Mesenchymal stem cell (in vitro differentiated cells and primary cell): ENCODE measurements around the gene SLC13A4.
"Not testable (repeated sequence)": the region's sequence is repeated elsewhere in the genome, so short reads cannot be mapped to it uniquely, and the experiment has no call there.

Experiments
- DNase-seq: peaks from one replicate; pipeline ENCODE4 v3.0.0-alpha.2; 2013
- H2AFZ ChIP-seq: one replicate; pipeline ENCODE4 v1.6.1; 2013; ENCODE audit warnings: low read depth, mild to moderate bottlenecking, control low read depth, inconsistent platforms, low read length, moderate library complexity
- H2AK5ac ChIP-seq: 2 replicates; pipeline ENCODE4 v1.6.1; 2013; ENCODE audit warnings: low read length, moderate library complexity, mild to moderate bottlenecking, inconsistent platforms; ENCODE audit not compliant: severe bottlenecking
- H2BK120ac ChIP-seq: one replicate; pipeline ENCODE4 v1.6.1; 2013; ENCODE audit warnings: low read depth, mild to moderate bottlenecking, inconsistent platforms, low read length, moderate library complexity
- H2BK12ac ChIP-seq, 2 experiments: one replicate each; pipeline ENCODE4 v1.6.1; 2013; ENCODE audit warnings: inconsistent platforms in 2 of 2, low read length in 2 of 2, mild to moderate bottlenecking in 2 of 2, moderate library complexity in 2 of 2, control low read depth in 1 of 2
- H2BK15ac ChIP-seq: one replicate; pipeline ENCODE4 v1.6.1; 2013; ENCODE audit warnings: mild to moderate bottlenecking, low read depth, inconsistent platforms; ENCODE audit not compliant: poor library complexity, severe bottlenecking
- H2BK5ac ChIP-seq: 2 replicates; pipeline ENCODE4 v1.6.1; 2013; ENCODE audit warnings: low read depth, mild to moderate bottlenecking, low read length, control low read depth, inconsistent platforms; ENCODE audit not compliant: poor library complexity, severe bottlenecking
- H3K14ac ChIP-seq, 2 experiments: one replicate each; pipeline ENCODE4 v1.6.1; 2013; ENCODE audit warnings: inconsistent platforms in 2 of 2, low read length in 2 of 2, control low read depth in 1 of 2, mild to moderate bottlenecking in 1 of 2, moderate library complexity in 1 of 2
- H3K18ac ChIP-seq, 2 experiments: one replicate each; pipeline ENCODE4 v1.6.1; 2013; ENCODE audit warnings: inconsistent platforms in 2 of 2, low read length in 2 of 2, control low read depth in 1 of 2, low read depth in 1 of 2, mild to moderate bottlenecking in 1 of 2
- H3K23ac ChIP-seq, 2 experiments: one replicate each; pipeline ENCODE4 v1.6.1; 2013; ENCODE audit warnings: inconsistent platforms in 2 of 2, low read length in 2 of 2, mild to moderate bottlenecking in 2 of 2, moderate library complexity in 2 of 2, control low read depth in 1 of 2
- H3K27ac ChIP-seq: 2 replicates; pipeline ENCODE4 v1.5.1; 2013; ENCODE audit warnings: mild to moderate bottlenecking, moderate library complexity, low read length, control low read depth, inconsistent platforms; ENCODE audit not compliant: poor library complexity, severe bottlenecking
- H3K27me3 ChIP-seq, 2 experiments: 2 replicates each; pipeline versions ENCODE4 v1.6.1 to v1.7.0; 2013; ENCODE audit warnings: low read length in 2 of 2, mild to moderate bottlenecking in 2 of 2, moderate library complexity in 2 of 2, control low read depth in 1 of 2, inconsistent platforms in 1 of 2; ENCODE audit not compliant: control insufficient read depth in 1 of 2, insufficient read depth in 1 of 2
- H3K36me3 ChIP-seq, 2 experiments: 2 replicates each; pipeline versions ENCODE4 v1.6.1 to v1.7.0; 2013; ENCODE audit warnings: low read length in 2 of 2, control low read depth in 1 of 2, inconsistent platforms in 1 of 2, low read depth in 1 of 2, mild to moderate bottlenecking in 1 of 2; ENCODE audit not compliant: insufficient read depth in 2 of 2, control insufficient read depth in 1 of 2
- H3K4ac ChIP-seq, 2 experiments: one replicate each; pipeline ENCODE4 v1.6.1; 2013; ENCODE audit warnings: inconsistent platforms in 2 of 2, low read length in 2 of 2, mild to moderate bottlenecking in 2 of 2, moderate library complexity in 2 of 2, control low read depth in 1 of 2, low read depth in 1 of 2
- H3K4me1 ChIP-seq: 2 replicates; pipeline ENCODE4 v1.6.1; 2013; ENCODE audit warnings: low read depth, low read length, control low read depth; ENCODE audit not compliant: control insufficient read depth, insufficient read depth
- H3K4me2 ChIP-seq: 2 replicates; pipeline ENCODE4 v1.6.1; 2013; ENCODE audit warnings: low read length, mild to moderate bottlenecking, inconsistent platforms; ENCODE audit not compliant: poor library complexity, severe bottlenecking
- H3K4me3 ChIP-seq, 2 experiments: 2 replicates each; pipeline versions ENCODE4 v1.5.1 to v1.7.0; 2013; ENCODE audit warnings: low read length in 2 of 2, mild to moderate bottlenecking in 2 of 2, control low read depth in 1 of 2, low read depth in 1 of 2; ENCODE audit not compliant: insufficient read depth in 1 of 2
- H3K79me1 ChIP-seq: replicated peaks from 2 replicates; pipeline ENCODE4 v1.6.1; 2013; ENCODE audit warnings: mild to moderate bottlenecking, control low read depth, low read length, inconsistent platforms; ENCODE audit not compliant: poor library complexity, severe bottlenecking
- H3K9ac ChIP-seq: 2 replicates; pipeline ENCODE4 v1.7.0; 2013; ENCODE audit warnings: mild to moderate bottlenecking, low read length, moderate library complexity
- H3K9me3 ChIP-seq: 2 replicates; pipeline ENCODE4 v1.7.0; 2013; ENCODE audit warnings: mild to moderate bottlenecking, low read length; ENCODE audit not compliant: control insufficient read depth
- H4K8ac ChIP-seq: one replicate; pipeline ENCODE4 v1.6.1; 2013; ENCODE audit warnings: inconsistent platforms, mild to moderate bottlenecking, low read length, moderate library complexity
- H4K91ac ChIP-seq: one replicate; pipeline ENCODE4 v1.6.1; 2013; ENCODE audit warnings: mild to moderate bottlenecking, low read length, inconsistent platforms
- WGBS: methylation state at CpG from one replicate; pipeline ENCODE4 v1.1.7; 2013; ENCODE audit warnings: mixed read lengths; 5-methylcytosine and 5-hydroxymethylcytosine counted together

Gene SLC13A4

DNA sequence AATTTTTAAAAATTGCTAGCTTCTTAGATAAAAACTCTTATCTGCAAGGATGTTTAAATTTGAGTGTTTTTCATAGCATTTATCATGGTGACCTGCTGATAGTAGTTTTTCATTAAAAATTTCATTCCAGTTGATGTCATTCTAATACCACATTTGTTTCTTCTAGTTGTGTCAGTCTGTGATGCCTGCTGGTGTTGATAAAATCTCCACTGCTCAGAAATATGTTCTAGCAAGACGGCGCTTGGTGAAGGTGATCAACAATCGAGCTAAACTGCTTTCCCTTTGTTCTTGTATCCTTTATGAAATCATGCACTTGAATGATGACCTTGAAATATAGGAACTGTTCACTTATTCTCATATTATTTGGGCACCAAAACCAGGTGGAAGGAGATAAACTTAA, 83.3 kb downstream of the SLC13A4 start:
- Histone ChIP-seq H3K4me2 (no peak overlapping the region), H2AFZ (no peak overlapping the region), H2AK5ac (no peak overlapping the region), H2BK120ac (no peak overlapping the region), H3K4me1 (peaks cover 3% of the 10 kb centered on the region), H4K91ac (no peak overlapping the region), H3K27me3 (no peaks in the 10 kb centered on the region), H3K36me3 (peaks cover 13 to 80% of the 10 kb centered on the region in 2 experiments), H3K23ac (no peak overlapping the region), H3K18ac (no peak overlapping the region), H3K79me1 (no peaks in the 10 kb centered on the region), H3K14ac (no peak overlapping the region), H3K27ac (no peak overlapping the region), H3K9me3 (no peaks in the 10 kb centered on the region), H4K8ac (no peak overlapping the region), H3K4ac (no peak overlapping the region), H3K9ac (no peak overlapping the region), H2BK12ac (no peak overlapping the region), H2BK15ac (no peak overlapping the region), H3K4me3 (no peak overlapping the region), H2BK5ac (no peak overlapping the region)
- no peak for DNase-seq
- 93% methylated on average over 2 of the region's 3 CpGs for WGBS

DNA sequence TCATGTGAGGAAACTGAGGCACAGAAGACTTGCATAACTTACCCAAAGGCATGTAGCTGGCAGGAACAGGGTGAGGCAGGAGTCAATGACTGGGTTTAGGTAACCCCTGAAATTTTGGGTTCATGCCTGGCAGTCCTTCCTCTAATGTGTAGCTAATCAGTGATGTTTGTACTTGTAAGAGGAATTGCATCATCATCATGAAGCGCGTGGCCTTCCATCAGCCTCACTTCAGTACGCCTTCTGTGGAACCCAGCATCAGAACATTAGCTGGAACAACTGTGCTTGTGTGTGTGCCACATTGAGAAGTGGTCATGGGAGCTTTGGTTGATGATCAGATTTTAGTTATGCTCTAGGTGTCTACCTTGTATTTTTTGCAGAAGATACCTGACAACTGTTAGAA, 83.8 kb downstream of the SLC13A4 start:
- WGBS = 99% methylated on average over 3 of the region's 3 CpGs
- no peak overlapping the region for H4K91ac ChIP-seq

DNA sequence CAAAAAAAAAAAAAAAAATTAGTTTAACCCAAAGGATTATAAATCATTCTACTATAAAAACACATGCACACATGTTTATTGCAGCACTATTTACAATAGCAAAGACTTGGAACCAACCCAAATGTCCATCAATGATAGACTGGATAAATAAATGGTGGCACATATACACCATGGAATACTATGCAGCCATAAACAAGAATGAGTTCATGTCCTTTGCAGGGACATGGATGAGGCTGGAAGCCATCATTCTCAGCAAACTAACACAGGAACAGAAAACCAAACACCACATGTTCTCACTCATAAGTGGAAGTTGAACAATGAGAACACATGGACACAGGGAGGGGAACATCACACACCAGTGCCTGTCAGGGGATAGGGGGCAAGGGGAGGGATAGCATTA, 88.3 kb downstream of the SLC13A4 start:
- not testable (repeated sequence) for H3K4ac ChIP-seq, H3K14ac ChIP-seq, DNase-seq, H3K27ac ChIP-seq, H2BK12ac ChIP-seq, H3K27me3 ChIP-seq, H2AK5ac ChIP-seq, H3K4me1 ChIP-seq, H3K23ac ChIP-seq, H3K9ac ChIP-seq, H2BK120ac ChIP-seq, H2BK5ac ChIP-seq, H4K8ac ChIP-seq, H3K4me2 ChIP-seq, H2AFZ ChIP-seq, H2BK15ac ChIP-seq, H3K79me1 ChIP-seq, H3K9me3 ChIP-seq, H4K91ac ChIP-seq, H3K18ac ChIP-seq, H3K4me3 ChIP-seq
- H3K36me3 ChIP-seq = peaks cover 16 to 77% of the 10 kb centered on the region in 2 experiments

More for the DNA sequence above, 83.8 kb downstream of the SLC13A4 start:
- Histone ChIP-seq H2AK5ac (no peak overlapping the region), H2BK15ac (no peak overlapping the region), H3K18ac (no peak overlapping the region), H3K4me1 (peaks cover 3% of the 10 kb centered on the region), H3K9me3 (no peaks in the 10 kb centered on the region), H3K9ac (no peak overlapping the region), H3K27me3 (no peaks in the 10 kb centered on the region), H2AFZ (no peak overlapping the region), H3K4me2 (no peak overlapping the region), H3K36me3 (peaks cover 16 to 82% of the 10 kb centered on the region in 2 experiments), H2BK5ac (no peak overlapping the region), H3K4ac (no peak overlapping the region), H3K4me3 (no peak overlapping the region), H3K79me1 (no peaks in the 10 kb centered on the region), H3K27ac (no peak overlapping the region), H2BK12ac (no peak overlapping the region), H3K14ac (no peak overlapping the region), H2BK120ac (no peak overlapping the region), H4K8ac (no peak overlapping the region), H3K23ac (no peak overlapping the region)
- DNase-seq = no peak

DNA sequence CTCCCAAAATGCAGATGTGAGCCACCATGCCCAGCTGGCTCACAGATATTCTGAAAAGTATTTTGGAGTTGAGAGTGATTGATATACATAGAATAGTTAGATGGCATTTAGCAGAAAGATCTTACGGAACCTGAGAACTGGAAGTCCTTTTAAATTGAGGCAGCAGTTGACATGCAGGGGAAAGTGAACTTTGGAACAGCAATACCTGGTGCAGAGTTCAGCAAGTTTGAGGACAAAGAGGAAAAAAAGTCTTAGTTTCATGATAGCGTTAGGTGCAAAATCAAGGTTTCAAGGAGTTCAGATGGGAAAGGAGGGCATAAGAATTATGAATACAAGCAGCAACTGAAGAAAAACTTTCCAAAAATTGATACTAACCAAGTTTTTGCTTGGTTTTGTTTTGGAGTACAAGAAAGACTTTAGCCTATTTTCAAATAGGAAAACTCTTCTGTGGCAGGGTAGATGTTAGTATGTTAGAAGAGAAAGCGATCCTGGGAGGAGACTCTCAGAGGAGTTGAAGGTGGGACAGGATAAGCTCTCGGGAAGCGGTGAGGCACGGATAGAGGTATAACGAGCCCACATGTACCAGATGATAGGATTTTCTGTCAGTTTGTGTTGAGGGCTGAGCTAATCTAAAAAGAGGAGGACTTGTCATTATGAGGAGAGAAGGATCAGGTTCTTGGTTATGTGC, 93.7 kb downstream of the SLC13A4 start:
- no peak overlapping the region for H3K4ac ChIP-seq
- H4K8ac ChIP-seq = no peak overlapping the region
- no peak overlapping the region for H3K4me2 ChIP-seq
- H3K9me3 ChIP-seq = no peaks in the 10 kb centered on the region
- H3K9ac ChIP-seq = no peak overlapping the region
- peaks cover 3% of the 10 kb centered on the region for H3K79me1 ChIP-seq
- DNase-seq = no peak
- no peak overlapping the region for H3K27ac ChIP-seq
- no peak overlapping the region for H2BK5ac ChIP-seq
- H2BK15ac ChIP-seq = no peak overlapping the region
- H2AK5ac ChIP-seq = no peak overlapping the region
- no peaks in the 10 kb centered on the region for H3K4me1 ChIP-seq
- 99% methylated on average over 7 of the region's 7 CpGs for WGBS
- H3K23ac ChIP-seq = no peak overlapping the region
- no peak overlapping the region for H3K14ac ChIP-seq
- no peaks in the 10 kb centered on the region for H3K27me3 ChIP-seq
- no peak overlapping the region for H4K91ac ChIP-seq
- H3K36me3 ChIP-seq = peaks cover 4 to 68% of the 10 kb centered on the region in 2 experiments
- H2BK120ac ChIP-seq = no peak overlapping the region
- H3K18ac ChIP-seq = no peak overlapping the region
- H2AFZ ChIP-seq = no peak overlapping the region
- no peak overlapping the region for H3K4me3 ChIP-seq
- H2BK12ac ChIP-seq = no peak overlapping the region
